SK-N-DZ (cell line): ENCODE data around the gene PROSER2.

ENCODE experiments used
- DNase-seq: peaks from one replicate; pipeline ENCODE4 v3.0.0-alpha.2; 2015; ENCODE audit warnings: low spot score

Gene PROSER2

GRCh38 chr10:11799736-11800080, 23.4 kb upstream of the PROSER2 start:
- no peak for DNase-seq

GRCh38 chr10:11804336-11804735, 18.8 kb upstream of the PROSER2 start:
- DNase-seq, result no peak

- no peak for DNase-seq
Measured at GRCh38 chr10:11805792-11806191, 17.4 kb upstream of the PROSER2 start.

GRCh38 chr10:11806706-11807105, 16.4 kb upstream of the PROSER2 start:
- DNase-seq, result no peak

GRCh38 chr10:11808808-11809207, 14.3 kb upstream of the PROSER2 start:
- DNase-seq, result no peak

- DNase-seq, result no peak
Measured at GRCh38 chr10:11810313-11810766, 12.8 kb upstream of the PROSER2 start.

GRCh38 chr10:11810973-11811372, 12.2 kb upstream of the PROSER2 start:
- no peak for DNase-seq

- DNase-seq, result no peak
Measured at GRCh38 chr10:11813177-11813576, 10.0 kb upstream of the PROSER2 start.

GRCh38 chr10:11813855-11814567, 9.1 kb upstream of the PROSER2 start:
- no peak for DNase-seq

- no peak for DNase-seq
Measured at GRCh38 chr10:11819027-11819426, 4.1 kb upstream of the PROSER2 start.

GRCh38 chr10:11822026-11822756, 965 bp upstream of the PROSER2 start:
- DNase-seq, result no peak

GRCh38 chr10:11822809-11823121, 391 bp upstream of the PROSER2 start:
- no peak for DNase-seq

- no peak for DNase-seq
Measured at GRCh38 chr10:11823989-11824346, 812 bp downstream of the PROSER2 start.

GRCh38 chr10:11824376-11824775, 1.2 kb downstream of the PROSER2 start:
- no peak for DNase-seq

GRCh38 chr10:11824825-11825224, 1.7 kb downstream of the PROSER2 start:
- peak; percentile 20 for DNase-seq

GRCh38 chr10:11825796-11826414, 2.7 kb downstream of the PROSER2 start:
- no peak for DNase-seq

GRCh38 chr10:11827006-11827405, 3.9 kb downstream of the PROSER2 start:
- no peak for DNase-seq

GRCh38 chr10:11827414-11827813, 4.3 kb downstream of the PROSER2 start:
- DNase-seq, result no peak

GRCh38 chr10:11828682-11829284, 5.6 kb downstream of the PROSER2 start:
- DNase-seq, result no peak

GRCh38 chr10:11830836-11831519, 7.8 kb downstream of the PROSER2 start:
- no peak for DNase-seq

GRCh38 chr10:11831520-11831951, 8.4 kb downstream of the PROSER2 start:
- DNase-seq, result no peak

GRCh38 chr10:11832042-11832441, 8.9 kb downstream of the PROSER2 start:
- DNase-seq, result no peak
